OCI-LY1 (cell line): ENCODE data around the gene PLA2G7.

Source experiments
- H2AFZ ChIP-seq: fragments of 200-600 bp; sonication (generic), shearing (Covaris generic); 2 replicates; pipeline ENCODE4 v1.6.0; 2014; ENCODE audit warnings: antibody characterized with exemption, mild to moderate bottlenecking, low read length
- H3F3A ChIP-seq: fragments of 200-600 bp; sonication (generic), shearing (Covaris generic); 2 replicates; pipeline ENCODE4 v1.6.0; 2014; ENCODE audit warnings: mild to moderate bottlenecking, antibody characterized with exemption, low read length, moderate library complexity; ENCODE audit not compliant: insufficient read depth
- H3K27ac ChIP-seq: fragments of 200-600 bp; sonication (generic); 2 replicates; pipeline ENCODE4 v1.5.1; 2014; ENCODE audit warnings: low read length, mixed run types, mild to moderate bottlenecking, low read depth; ENCODE audit not compliant: poor library complexity, severe bottlenecking
- H3K27me3 ChIP-seq: fragments of 200-600 bp; sonication (generic); 2 replicates; pipeline ENCODE4 v1.6.0; 2014; ENCODE audit warnings: antibody characterized with exemption, mild to moderate bottlenecking, low read length, moderate library complexity; ENCODE audit not compliant: insufficient read depth
- H3K36me3 ChIP-seq: fragments of 200-600 bp; sonication (generic); 2 replicates; pipeline ENCODE4 v1.6.1; 2014; ENCODE audit warnings: mild to moderate bottlenecking, antibody characterized with exemption, low read length, moderate library complexity, mixed read lengths; ENCODE audit not compliant: insufficient read depth
- H3K4me1 ChIP-seq: fragments of 200-600 bp; sonication (generic); 2 replicates; pipeline ENCODE4 v1.5.1; 2014; ENCODE audit warnings: mild to moderate bottlenecking, low read length, moderate library complexity; ENCODE audit not compliant: insufficient read depth, severe bottlenecking
- H3K4me2 ChIP-seq: fragments of 200-600 bp; sonication (generic), shearing (Covaris generic); 2 replicates; pipeline ENCODE4 v1.6.1; 2014; ENCODE audit warnings: low read length
- H3K4me3 ChIP-seq: fragments of 200-600 bp; sonication (generic); 2 replicates; pipeline ENCODE4 v1.5.1; 2014; ENCODE audit warnings: low read length, low read depth, mild to moderate bottlenecking, mixed read lengths; ENCODE audit not compliant: poor library complexity, severe bottlenecking
- H3K79me2 ChIP-seq: fragments of 200-600 bp; shearing (Covaris generic); 2 replicates; pipeline ENCODE4 v1.6.1; 2016; ENCODE audit warnings: mixed run types, low read length, mixed read lengths; ENCODE audit not compliant: insufficient read depth
- H3K9ac ChIP-seq: fragments of 200-600 bp; sonication (generic), shearing (Covaris generic); 2 replicates; pipeline ENCODE4 v1.6.1; 2014; ENCODE audit warnings: mild to moderate bottlenecking, low read length, mixed read lengths
- H3K9me2 ChIP-seq: fragments of 200-600 bp; sonication (generic), shearing (Covaris generic); 2 replicates; pipeline ENCODE4 v1.6.1; 2014; ENCODE audit warnings: low read depth, mild to moderate bottlenecking, low read length, mixed read lengths
- H3K9me3 ChIP-seq: fragments of 200-600 bp; shearing (Covaris generic); 2 replicates; pipeline ENCODE4 v1.6.1; 2014; ENCODE audit warnings: low read length, mixed read lengths
- H4K20me1 ChIP-seq: fragments of 200-600 bp; sonication (generic), shearing (Covaris generic); 2 replicates; pipeline ENCODE4 v1.6.0; 2016; ENCODE audit warnings: mild to moderate bottlenecking, low read length; ENCODE audit not compliant: insufficient read depth
- CTCF ChIP-seq: fragments of 200-600 bp; sonication (generic), shearing (Covaris generic); IDR thresholded peaks from 2 replicates; pipeline ENCODE4 v1.5.1; 2017; ENCODE audit warnings: mild to moderate bottlenecking, antibody characterized with exemption, low read length, moderate library complexity, mixed read lengths
- EZH2 ChIP-seq: fragments of 200-600 bp; sonication (generic), shearing (Covaris generic); IDR thresholded peaks from 2 replicates; pipeline ENCODE4 v1.8.0; 2017; ENCODE audit warnings: borderline replicate concordance, mixed run types, mild to moderate bottlenecking, antibody characterized with exemption, low read length, moderate library complexity, mixed read lengths

PLA2G7 gene

GRCh38 chr6:46751658-46752057 lies 16.5 kb upstream of the PLA2G7 start:
- Histone ChIP-seq H4K20me1 (no peaks in the 10 kb centered on the region), H3K4me2 (no peak overlapping the region)
- TF ChIP-seq EZH2: no peak
- TF ChIP-seq CTCF: no peak

GRCh38 chr6:46749731-46750130 lies 14.6 kb upstream of the PLA2G7 start:
- H4K20me1 ChIP-seq: no peaks in the 10 kb centered on the region
- no peaks in the 10 kb centered on the region for H3F3A ChIP-seq
- H2AFZ ChIP-seq: no peak overlapping the region
- no peaks in the 10 kb centered on the region for H3K79me2 ChIP-seq
- H3K4me3 ChIP-seq: no peak overlapping the region
- H3K27ac ChIP-seq: no peak overlapping the region
- TF ChIP-seq EZH2: no peak
- no peak for TF ChIP-seq CTCF
- no peaks in the 10 kb centered on the region for H3K4me1 ChIP-seq
- H3K9me3 ChIP-seq: no peaks in the 10 kb centered on the region
- no peaks in the 10 kb centered on the region for H3K9me2 ChIP-seq
- no peaks in the 10 kb centered on the region for H3K36me3 ChIP-seq
- H3K9ac ChIP-seq: no peak overlapping the region
- no peaks in the 10 kb centered on the region for H3K27me3 ChIP-seq
- no peak overlapping the region for H3K4me2 ChIP-seq

More at GRCh38 chr6:46751658-46752057, 16.5 kb upstream of the PLA2G7 start:
- Histone ChIP-seq H3K36me3 (no peaks in the 10 kb centered on the region), H3K9me3 (no peaks in the 10 kb centered on the region), H3K9me2 (no peaks in the 10 kb centered on the region), H3K9ac (no peak overlapping the region), H3K4me1 (no peaks in the 10 kb centered on the region), H3F3A (no peaks in the 10 kb centered on the region), H3K27me3 (no peaks in the 10 kb centered on the region), H3K79me2 (no peaks in the 10 kb centered on the region), H3K4me3 (no peak overlapping the region), H3K27ac (no peak overlapping the region), H2AFZ (no peak overlapping the region)

GRCh38 chr6:46748940-46749503 lies 13.8 kb upstream of the PLA2G7 start:
- Histone ChIP-seq H3K9ac (no peak overlapping the region), H3K4me2 (no peak overlapping the region), H3K27me3 (no peaks in the 10 kb centered on the region), H3K4me3 (no peak overlapping the region), H4K20me1 (no peaks in the 10 kb centered on the region), H3F3A (no peaks in the 10 kb centered on the region), H3K9me3 (no peaks in the 10 kb centered on the region), H3K27ac (no peak overlapping the region), H2AFZ (no peak overlapping the region), H3K36me3 (no peaks in the 10 kb centered on the region), H3K9me2 (no peaks in the 10 kb centered on the region), H3K4me1 (no peaks in the 10 kb centered on the region), H3K79me2 (no peaks in the 10 kb centered on the region)
- TF ChIP-seq EZH2: no peak
- TF ChIP-seq CTCF: no peak
